Measurements from ENCODE around the gene ST8SIA5.

ST8SIA5 gene

GRCh38 chr18:46623541-46623940, 133.3 kb downstream of the ST8SIA5 start:
- DNase-seq = peak; percentile 26

DNA sequence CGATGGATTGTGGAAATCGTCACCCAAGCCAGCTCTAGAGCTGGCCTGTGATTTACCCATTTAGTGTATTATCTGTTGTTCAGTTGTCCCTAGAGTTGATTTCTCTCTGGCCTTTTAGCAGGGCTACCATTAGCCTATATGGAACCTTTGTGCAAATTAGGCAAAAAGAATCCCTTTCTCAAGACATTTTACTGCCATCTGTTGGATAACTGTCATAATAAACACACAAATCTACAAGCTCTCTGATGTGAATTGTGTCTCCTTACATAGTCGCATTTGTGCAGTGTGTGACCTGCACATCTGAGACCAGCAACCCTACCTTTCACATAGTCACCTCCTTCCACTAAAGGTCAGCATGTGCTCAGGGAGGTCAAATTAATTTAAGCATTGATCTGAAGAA, 133.9 kb downstream of the ST8SIA5 start:
- peak; percentile 4 for DNase-seq

DNA sequence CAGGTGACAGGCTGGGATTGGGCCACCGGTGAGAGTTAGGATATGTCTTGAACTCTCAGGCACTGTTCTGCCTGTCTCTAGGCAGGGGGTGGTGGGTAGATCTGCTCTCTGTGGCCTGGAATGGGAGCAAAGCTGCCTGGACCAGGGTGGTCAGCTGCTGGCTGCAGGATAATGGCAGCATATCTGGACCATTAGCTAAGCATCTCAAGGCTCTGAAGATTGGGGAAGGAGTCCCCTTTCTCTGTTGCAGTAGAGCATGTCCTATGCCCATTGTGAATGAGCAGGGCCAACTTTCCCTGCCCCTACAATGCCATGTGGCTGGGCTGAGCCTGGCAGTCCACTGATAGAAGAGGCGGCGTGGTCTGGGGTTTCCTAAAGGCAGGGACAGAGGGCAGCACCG, 134.4 kb downstream of the ST8SIA5 start:
- DNase-seq = no peak

DNA sequence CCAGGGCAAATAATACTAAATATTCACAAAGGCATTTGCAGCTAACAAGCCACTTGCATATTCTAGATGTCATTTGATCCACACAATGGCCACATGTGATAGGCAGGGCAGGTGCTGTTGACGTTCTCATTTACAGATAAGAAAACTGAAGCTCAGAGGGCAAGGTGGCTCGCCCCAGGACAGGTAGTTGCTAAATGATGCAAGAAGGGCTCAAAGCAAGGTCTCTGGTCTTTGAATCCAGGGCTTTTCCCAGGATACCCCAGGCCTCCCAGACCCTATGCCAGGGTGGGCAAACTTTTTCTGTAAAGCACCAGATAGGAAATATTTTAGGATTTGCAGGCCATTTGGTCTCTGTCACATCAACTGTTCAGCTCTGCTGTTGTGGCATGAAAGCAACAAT, 135.0 kb downstream of the ST8SIA5 start:
- no peak for DNase-seq

- DNase-seq = no peak
These were observed 135.6 kb downstream of the ST8SIA5 start for GRCh38 chr18:46621111-46621766.

GRCh38 chr18:46619559-46619958, 137.3 kb downstream of the ST8SIA5 start:
- DNase-seq = no peak

Measured in activated CD4-positive, alpha-beta T cell treated with anti-CD3 and anti-CD28 coated beads, Interleukin-10, Interleukin-2, amounts not matched to agents 100 ng/mL and 50 ng/mL, durations not matched to agents 16 hours and 8 hours (primary cell).